ENCODE data around the gene CRYBG1. TPM values are rescaled to one million over a fixed set of nuclear protein-coding genes. Genes with fewer than 3 reads are reported as not detected.

Gene CRYBG1
- total RNA-seq, 1 donor from 2014 or later: 27.9 TPM

GRCh38 chr6:106527979-106528378, 167.5 kb downstream of the CRYBG1 start:
- Histone ChIP-seq H3K27ac (no peak overlapping the region), H3K27me3 (ENCODE audit: low read depth) (no peaks in the 10 kb centered on the region), H3K4me3 (no peak overlapping the region), H3K36me3 (peaks cover 35% of the 10 kb centered on the region), H3K9me3 (no peaks in the 10 kb centered on the region), H3K4me1 (peaks cover 26% of the 10 kb centered on the region)
- TF ChIP-seq, protein P1, sequence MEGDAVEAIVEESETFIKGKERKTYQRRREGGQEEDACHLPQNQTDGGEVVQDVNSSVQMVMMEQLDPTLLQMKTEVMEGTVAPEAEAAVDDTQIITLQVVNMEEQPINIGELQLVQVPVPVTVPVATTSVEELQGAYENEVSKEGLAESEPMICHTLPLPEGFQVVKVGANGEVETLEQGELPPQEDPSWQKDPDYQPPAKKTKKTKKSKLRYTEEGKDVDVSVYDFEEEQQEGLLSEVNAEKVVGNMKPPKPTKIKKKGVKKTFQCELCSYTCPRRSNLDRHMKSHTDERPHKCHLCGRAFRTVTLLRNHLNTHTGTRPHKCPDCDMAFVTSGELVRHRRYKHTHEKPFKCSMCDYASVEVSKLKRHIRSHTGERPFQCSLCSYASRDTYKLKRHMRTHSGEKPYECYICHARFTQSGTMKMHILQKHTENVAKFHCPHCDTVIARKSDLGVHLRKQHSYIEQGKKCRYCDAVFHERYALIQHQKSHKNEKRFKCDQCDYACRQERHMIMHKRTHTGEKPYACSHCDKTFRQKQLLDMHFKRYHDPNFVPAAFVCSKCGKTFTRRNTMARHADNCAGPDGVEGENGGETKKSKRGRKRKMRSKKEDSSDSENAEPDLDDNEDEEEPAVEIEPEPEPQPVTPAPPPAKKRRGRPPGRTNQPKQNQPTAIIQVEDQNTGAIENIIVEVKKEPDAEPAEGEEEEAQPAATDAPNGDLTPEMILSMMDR (IDR thresholded peaks at IDR 0.05): no peak
- DNase-seq: no peak
- intact Hi-C loops (cut with DNase I): no loop called here
- no peak for ATAC-seq

- ATAC-seq: no peak
- Histone ChIP-seq H3K4me1 (peaks cover 21% of the 10 kb centered on the region), H3K9me3 (no peaks in the 10 kb centered on the region), H3K36me3 (peaks cover 37% of the 10 kb centered on the region), H3K27me3 (ENCODE audit: low read depth) (no peaks in the 10 kb centered on the region), H3K4me3 (no peak overlapping the region), H3K27ac (no peak overlapping the region)
- intact Hi-C loops (cut with DNase I): no loop called here
- DNase-seq: no peak
- TF ChIP-seq, protein P1 (IDR thresholded peaks at IDR 0.05): no peak
Measured at GRCh38 chr6:106528521-106528920, 168.0 kb downstream of the CRYBG1 start.

- no peaks in the 10 kb centered on the region for H3K27me3 ChIP-seq (ENCODE audit: low read depth)
- no peak overlapping the region for H3K27ac ChIP-seq
- intact Hi-C loops (cut with DNase I): no loop called here
- H3K9me3 ChIP-seq: no peaks in the 10 kb centered on the region
- no peak overlapping the region for H3K4me3 ChIP-seq
- H3K4me1 ChIP-seq: peaks cover 12% of the 10 kb centered on the region
- peaks cover 45% of the 10 kb centered on the region for H3K36me3 ChIP-seq
- TF ChIP-seq, protein P1 (IDR thresholded peaks at IDR 0.05): no peak
- no peak for ATAC-seq
- DNase-seq: no peak
Measured at GRCh38 chr6:106529438-106529837, 168.9 kb downstream of the CRYBG1 start.

DNA sequence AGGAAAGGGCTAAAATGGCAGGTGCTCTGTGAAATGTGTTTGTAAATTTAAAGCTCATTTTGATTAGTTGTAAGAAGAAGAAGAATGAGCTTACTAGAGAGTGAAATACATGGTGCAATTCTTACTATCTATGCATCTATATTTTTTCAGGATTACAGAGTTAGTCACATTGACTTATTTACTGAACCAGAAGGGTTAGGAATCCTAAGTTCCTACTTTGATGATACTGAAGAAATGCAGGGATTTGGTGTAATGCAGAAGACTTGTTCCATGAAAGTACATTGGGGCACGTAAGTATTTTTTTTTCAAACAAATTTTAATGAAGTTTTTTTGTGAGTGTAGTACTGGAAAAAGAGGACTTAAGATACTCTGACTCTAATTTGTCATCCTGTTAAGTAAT, 169.5 kb downstream of the CRYBG1 start:
- no peaks in the 10 kb centered on the region for H3K9me3 ChIP-seq
- TF ChIP-seq, protein P1 (IDR thresholded peaks at IDR 0.05): no peak
- H3K27me3 ChIP-seq (ENCODE audit: low read depth): no peaks in the 10 kb centered on the region
- H3K4me3 ChIP-seq: no peak overlapping the region
- DNase-seq (no peak), ATAC-seq (no peak)
- H3K27ac ChIP-seq: no peak overlapping the region
- intact Hi-C loops (cut with DNase I): no loop called here
- peaks cover 45% of the 10 kb centered on the region for H3K36me3 ChIP-seq
- H3K4me1 ChIP-seq: peaks cover 6% of the 10 kb centered on the region

GRCh38 chr6:106530502-106530901, 170.0 kb downstream of the CRYBG1 start:
- ATAC-seq (no peak), DNase-seq (no peak)
- Histone ChIP-seq H3K9me3 (no peaks in the 10 kb centered on the region), H3K27ac (no peak overlapping the region), H3K4me3 (no peak overlapping the region), H3K36me3 (peaks cover 45% of the 10 kb centered on the region), H3K27me3 (ENCODE audit: low read depth) (no peaks in the 10 kb centered on the region), H3K4me1 (peaks cover 6% of the 10 kb centered on the region)
- intact Hi-C loops (cut with DNase I): no loop called here
- TF ChIP-seq, protein P1 (IDR thresholded peaks at IDR 0.05): no peak

- H3K4me3 ChIP-seq: no peak overlapping the region
- H3K27me3 ChIP-seq (ENCODE audit: low read depth): no peaks in the 10 kb centered on the region
- H3K9me3 ChIP-seq: no peaks in the 10 kb centered on the region
- TF ChIP-seq, protein P1 (IDR thresholded peaks at IDR 0.05): no peak
- ATAC-seq (peak; percentile 40 to 69), DNase-seq (no peak)
- peaks cover 48% of the 10 kb centered on the region for H3K36me3 ChIP-seq
- H3K4me1 ChIP-seq: peaks cover 5% of the 10 kb centered on the region
- H3K27ac ChIP-seq: no peak overlapping the region
- intact Hi-C loops (cut with DNase I): no loop called here
Measured at GRCh38 chr6:106533054-106533453, 172.5 kb downstream of the CRYBG1 start.

Data from lower lobe of right lung (tissue), 2 donors.